Lower leg skin (tissue), 4 donors: ENCODE data around the gene ZP2. TPM values are rescaled to one million over a fixed set of nuclear protein-coding genes. Genes with fewer than 3 reads are reported as not detected.
"Not testable (repeated sequence)": the region's sequence is repeated elsewhere in the genome, so short reads cannot be mapped to it uniquely, and the experiment has no call there.

ENCODE experiments used
- DNase-seq, 2 donors: peaks; one replicate each; pipeline ENCODE4 v3.0.0-alpha.2; 2019; ENCODE audit warnings: low spot score in 2 of 2
- H3K4me3 ChIP-seq: fragments of 200-600 bp; sonication (generic); 2 replicates; pipeline ENCODE4 v1.5.1; 2017; ENCODE audit warnings: mild to moderate bottlenecking, low read depth; ENCODE audit not compliant: poor library complexity, severe bottlenecking
- CTCF ChIP-seq, 3 donors: fragments of 450-650 bp; IDR thresholded peaks; one replicate each; pipeline ENCODE4 v1.5.1; 2016; ENCODE audit warnings: antibody characterized with exemption in 3 of 3, mild to moderate bottlenecking in 3 of 3, moderate library complexity in 2 of 3
- POLR2A ChIP-seq, 2 donors: fragments of 450-650 bp; IDR thresholded peaks; one replicate each; pipeline ENCODE4 v1.6.1; 2016 to 2017; ENCODE audit warnings: antibody characterized with exemption in 2 of 2, mild to moderate bottlenecking in 1 of 2, moderate library complexity in 1 of 2
- whole genome bisulfite sequencing, 2 donors: methylation state at CpG; one replicate each; pipeline ENCODE4 v1.1.5; 2018; 5-methylcytosine and 5-hydroxymethylcytosine counted together
- intact Hi-C: fragments of 100-400 bp; cut with DNase I; formaldehyde crosslinking; loops from one replicate; pipeline ENCODE4 v1.15.0; 2023; ENCODE audit warnings: low total_unique reads
- total RNA-seq, 4 donors: library from RNA; depleted of rRNA; stranded (reverse); fragments of >200 nt; gene quantifications; one replicate each; pipeline ENCODE4 v1.1.0, GENCODE V29; 2016

ZP2 gene
- total RNA-seq, 4 donors from 2014 or later = 0.32 TPM; not detected in 3

- WGBS, 2 donors = 83 to 91% methylated on average over 3 of the region's 3 CpGs
- DNase-seq = no peak
- intact Hi-C loops = no loop called here
- TF ChIP-seq CTCF (IDR thresholded peaks at IDR 0.05) (no peak), POLR2A (IDR thresholded peaks at IDR 0.05) (no peak)
- H3K4me3 ChIP-seq = no peak overlapping the region
Measured at GRCh38 chr16:21183995-21184394, 27.4 kb downstream of the ZP2 start.

- TF ChIP-seq CTCF (IDR thresholded peaks at IDR 0.05) = no peak
- no peak for TF ChIP-seq POLR2A (IDR thresholded peaks at IDR 0.05)
- H3K4me3 ChIP-seq = no peak overlapping the region
- intact Hi-C loops = no loop called here
- DNase-seq = no peak
- WGBS, 2 donors = 82 to 90% methylated on average over 3 of the region's 3 CpGs
Measured at GRCh38 chr16:21179983-21180365, 31.4 kb downstream of the ZP2 start.

- DNase-seq = no peak
- no peak overlapping the region for H3K4me3 ChIP-seq
- intact Hi-C loops = no loop called here
- TF ChIP-seq CTCF (IDR thresholded peaks at IDR 0.05) = no peak
- TF ChIP-seq POLR2A (IDR thresholded peaks at IDR 0.05) = no peak
- 82 to 83% methylated on average over 13 of the region's 13 CpGs for WGBS, 2 donors
Measured at GRCh38 chr16:21179126-21179982, 32.0 kb downstream of the ZP2 start.

- no peak overlapping the region for H3K4me3 ChIP-seq
- DNase-seq = no peak
- 77 to 84% methylated on average over 1 of the region's 1 CpG for WGBS, 2 donors
- intact Hi-C loops = no loop called here
- no peak for TF ChIP-seq POLR2A (IDR thresholded peaks at IDR 0.05)
- no peak for TF ChIP-seq CTCF (IDR thresholded peaks at IDR 0.05)
Measured at GRCh38 chr16:21175397-21175796, 36.0 kb downstream of the ZP2 start.

- intact Hi-C loops = no loop called here
- DNase-seq = no peak
- no peak overlapping the region for H3K4me3 ChIP-seq
- TF ChIP-seq POLR2A (IDR thresholded peaks at IDR 0.05) (no peak), CTCF (IDR thresholded peaks at IDR 0.05) (no peak)
- WGBS, 2 donors = 92% methylated on average over 3 of the region's 3 CpGs
Measured at GRCh38 chr16:21172650-21173049, 38.7 kb downstream of the ZP2 start.

GRCh38 chr16:21170116-21170515 is 41.3 kb downstream of the ZP2 start:
- H3K4me3 ChIP-seq, intact Hi-C loops, DNase-seq: not testable (repeated sequence)
- WGBS, 2 donors = 78 to 85% methylated on average over 8 of the region's 8 CpGs
